Activated CD8-positive, alpha-beta T cell treated with anti-CD3 and anti-CD28 coated beads, Interleukin-2, amount 10 ng/mL, durations not matched to agents 7 days and 5 days (primary cell): ENCODE data around the gene CATSPER3. TPM values are rescaled to one million over a fixed set of nuclear protein-coding genes. Genes with fewer than 3 reads are reported as not detected.

ENCODE experiments used
- microRNA-seq: library from miRNA; unstranded; fragments of <30 nt; microRNA quantifications from one replicate; pipeline ENCODE4 v1.2.0, GENCODE V29; 2022
- total RNA-seq, 2 experiments: library from RNA; stranded (reverse); gene quantifications; one replicate each; pipeline ENCODE4 v1.2.3, GENCODE V29; 2021

Gene CATSPER3
- total RNA-seq, 2 experiments from 2014 or later = 0.68 to 0.89 TPM

Small RNAs within 50 kb of the gene (microRNA-seq; reads per million reads assigned to microRNA genes)
- not detected for gene MIR4461

Other genes with a start within 250 kb of the CATSPER3 start
- 10 to 100 TPM; 23.1 TPM for gene CAMLG, start 229.4 kb upstream of the CATSPER3 start, total RNA-seq
- gene DDX46, start 209.1 kb upstream of the CATSPER3 start, total RNA-seq = 10 to 100 TPM; 69.6 to 72.8 TPM
- 10 to 100 TPM; 25.8 to 30.5 TPM for gene C5orf24, start 121.9 kb upstream of the CATSPER3 start, total RNA-seq
- gene TXNDC15, start 93.5 kb upstream of the CATSPER3 start, total RNA-seq = 10 to 100 TPM; 42.6 to 46.7 TPM
- 10 to 100 TPM; 11.3 to 14.4 TPM for gene PCBD2, start 62.8 kb upstream of the CATSPER3 start, total RNA-seq
- gene PITX1, start 66.3 kb downstream of the CATSPER3 start, total RNA-seq = not detected